A549 (cell line): Measurements from ENCODE around the gene SYT15.
A peak's percentile ranks its signal among the peaks of the same experiment; 100 is the strongest.

Experiments
- BHLHE40 ChIP-seq: IDR thresholded peaks from 2 replicates; pipeline ENCODE4 v1.6.1; 2012; ENCODE audit warnings: low read depth, low read length, inconsistent platforms
- CBX2 ChIP-seq: fragments of 200-600 bp; sonication (generic); IDR thresholded peaks from 2 replicates; pipeline ENCODE4 v1.6.1; 2016; ENCODE audit warnings: low read depth, mild to moderate bottlenecking, borderline replicate concordance
- CHD2 ChIP-seq: fragments of 150-350 bp; IDR thresholded peaks from 2 replicates; pipeline ENCODE4 v1.6.1; 2014; ENCODE audit warnings: low read length; ENCODE audit not compliant: partially characterized antibody
- EP300 ChIP-seq, 2 experiments: fragments of >200 bp; sonication (Bioruptor Twin); formaldehyde crosslinking; IDR thresholded peaks; 2 replicates in 1 of 2; 3 replicates in 1 of 2; pipeline ENCODE4 v1.6.1; 2016 to 2017
- FOSL2 ChIP-seq, 2 experiments: fragments of 450-650 bp in 1 of 2; fragments of >200 bp in 1 of 2; sonication (Bioruptor Twin) in 1 of 2; formaldehyde crosslinking; IDR thresholded peaks; 2 replicates each; pipeline versions ENCODE4 v1.5.0 to v1.6.1; 2016 to 2020; ENCODE audit warnings: mild to moderate bottlenecking in 1 of 2, moderate library complexity in 1 of 2
- POLR2A ChIP-seq: IDR thresholded peaks from 2 replicates; pipeline ENCODE4 v1.6.1; 2012; ENCODE audit warnings: mild to moderate bottlenecking, low read length
- RAD21 ChIP-seq, 2 experiments: fragments of >200 bp in 1 of 2; sonication (Bioruptor Twin) in 1 of 2; formaldehyde crosslinking in 1 of 2; IDR thresholded peaks in 1 of 2; conservative IDR thresholded peaks in 1 of 2; 2 replicates in 1 of 2; 3 replicates in 1 of 2; pipeline ENCODE4 v1.6.1; 2012 to 2018; ENCODE audit warnings: inconsistent platforms in 1 of 2
- RARB ChIP-seq: fragments of 250-450 bp; sonication (Bioruptor Pico); IDR thresholded peaks from 2 replicates; pipeline ENCODE4 v1.8.0; 2021; ENCODE audit warnings: mild to moderate bottlenecking, moderate library complexity
- ZSCAN20 ChIP-seq: fragments of 250-450 bp; sonication (Bioruptor Pico); IDR thresholded peaks from 2 replicates; pipeline ENCODE4 v1.8.0; 2022; ENCODE audit warnings: mild to moderate bottlenecking, moderate library complexity
- TF ChIP-seq, protein P1 (sequence below): fragments of >200 bp; sonication (Bioruptor Twin); formaldehyde crosslinking; IDR thresholded peaks from 3 replicates; pipeline ENCODE4 v1.5.1; 2016
- TF ChIP-seq, protein P2 (sequence below): fragments of 200-600 bp; sonication (generic); IDR thresholded peaks from 2 replicates; pipeline ENCODE4 v1.6.1; 2016; ENCODE audit warnings: antibody characterized with exemption, mild to moderate bottlenecking, moderate library complexity
- TF ChIP-seq, protein P3 (sequence below): fragments of 250-450 bp; sonication (Bioruptor Pico); IDR thresholded peaks from 2 replicates; pipeline ENCODE4 v1.5.0; 2021; ENCODE audit warnings: mild to moderate bottlenecking, moderate library complexity, borderline replicate concordance
- TF ChIP-seq, protein P4 (sequence below): fragments of 450-650 bp; IDR thresholded peaks from 2 replicates; pipeline ENCODE4 v1.6.1; 2014; ENCODE audit warnings: antibody characterized with exemption

DNA sequence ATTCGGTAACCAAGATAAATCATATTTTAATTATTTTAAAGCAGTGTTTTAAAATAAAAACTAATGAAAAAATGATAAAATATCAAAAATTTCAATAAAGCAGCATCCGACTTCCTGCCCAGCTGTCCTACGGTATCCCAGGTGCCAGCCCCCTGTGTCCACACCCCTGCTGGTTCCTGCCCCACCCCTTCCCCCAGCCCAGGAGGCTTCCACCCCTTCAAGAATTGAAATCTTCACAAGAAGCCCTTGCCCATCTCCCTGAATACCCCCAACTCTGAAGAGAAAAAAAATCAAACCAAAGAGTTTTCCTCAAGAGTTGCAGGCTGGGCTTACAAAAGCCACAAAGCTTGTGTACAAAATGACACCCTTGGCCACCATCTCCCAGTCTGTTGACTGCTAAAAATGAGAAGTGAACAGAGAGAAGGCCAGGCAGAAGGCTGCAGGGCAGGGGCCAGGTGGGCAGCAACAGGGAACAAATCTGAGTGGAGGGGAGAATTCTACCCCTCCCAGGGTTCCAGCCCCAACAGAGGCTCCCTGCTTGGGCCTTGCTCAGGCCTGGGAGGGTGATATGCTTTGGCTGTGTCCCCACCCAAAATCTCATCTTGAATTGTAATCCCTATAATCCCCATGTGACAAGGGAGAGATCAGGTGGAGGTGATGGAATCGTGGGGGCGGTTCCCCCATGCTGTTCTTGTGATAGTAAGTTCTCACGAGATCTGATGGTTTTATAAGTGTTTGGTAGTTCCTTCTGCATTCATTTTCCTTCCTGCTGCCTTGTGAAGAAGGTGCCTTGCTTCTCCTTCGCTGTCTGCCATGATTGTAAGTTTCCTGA is 37.0 kb upstream of the SYT15 start:
- TF ChIP-seq, protein P1, sequence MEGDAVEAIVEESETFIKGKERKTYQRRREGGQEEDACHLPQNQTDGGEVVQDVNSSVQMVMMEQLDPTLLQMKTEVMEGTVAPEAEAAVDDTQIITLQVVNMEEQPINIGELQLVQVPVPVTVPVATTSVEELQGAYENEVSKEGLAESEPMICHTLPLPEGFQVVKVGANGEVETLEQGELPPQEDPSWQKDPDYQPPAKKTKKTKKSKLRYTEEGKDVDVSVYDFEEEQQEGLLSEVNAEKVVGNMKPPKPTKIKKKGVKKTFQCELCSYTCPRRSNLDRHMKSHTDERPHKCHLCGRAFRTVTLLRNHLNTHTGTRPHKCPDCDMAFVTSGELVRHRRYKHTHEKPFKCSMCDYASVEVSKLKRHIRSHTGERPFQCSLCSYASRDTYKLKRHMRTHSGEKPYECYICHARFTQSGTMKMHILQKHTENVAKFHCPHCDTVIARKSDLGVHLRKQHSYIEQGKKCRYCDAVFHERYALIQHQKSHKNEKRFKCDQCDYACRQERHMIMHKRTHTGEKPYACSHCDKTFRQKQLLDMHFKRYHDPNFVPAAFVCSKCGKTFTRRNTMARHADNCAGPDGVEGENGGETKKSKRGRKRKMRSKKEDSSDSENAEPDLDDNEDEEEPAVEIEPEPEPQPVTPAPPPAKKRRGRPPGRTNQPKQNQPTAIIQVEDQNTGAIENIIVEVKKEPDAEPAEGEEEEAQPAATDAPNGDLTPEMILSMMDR: no peak
- TF ChIP-seq CBX2: no peak
- peak; percentile 55 for TF ChIP-seq CHD2
- TF ChIP-seq, protein P2, sequence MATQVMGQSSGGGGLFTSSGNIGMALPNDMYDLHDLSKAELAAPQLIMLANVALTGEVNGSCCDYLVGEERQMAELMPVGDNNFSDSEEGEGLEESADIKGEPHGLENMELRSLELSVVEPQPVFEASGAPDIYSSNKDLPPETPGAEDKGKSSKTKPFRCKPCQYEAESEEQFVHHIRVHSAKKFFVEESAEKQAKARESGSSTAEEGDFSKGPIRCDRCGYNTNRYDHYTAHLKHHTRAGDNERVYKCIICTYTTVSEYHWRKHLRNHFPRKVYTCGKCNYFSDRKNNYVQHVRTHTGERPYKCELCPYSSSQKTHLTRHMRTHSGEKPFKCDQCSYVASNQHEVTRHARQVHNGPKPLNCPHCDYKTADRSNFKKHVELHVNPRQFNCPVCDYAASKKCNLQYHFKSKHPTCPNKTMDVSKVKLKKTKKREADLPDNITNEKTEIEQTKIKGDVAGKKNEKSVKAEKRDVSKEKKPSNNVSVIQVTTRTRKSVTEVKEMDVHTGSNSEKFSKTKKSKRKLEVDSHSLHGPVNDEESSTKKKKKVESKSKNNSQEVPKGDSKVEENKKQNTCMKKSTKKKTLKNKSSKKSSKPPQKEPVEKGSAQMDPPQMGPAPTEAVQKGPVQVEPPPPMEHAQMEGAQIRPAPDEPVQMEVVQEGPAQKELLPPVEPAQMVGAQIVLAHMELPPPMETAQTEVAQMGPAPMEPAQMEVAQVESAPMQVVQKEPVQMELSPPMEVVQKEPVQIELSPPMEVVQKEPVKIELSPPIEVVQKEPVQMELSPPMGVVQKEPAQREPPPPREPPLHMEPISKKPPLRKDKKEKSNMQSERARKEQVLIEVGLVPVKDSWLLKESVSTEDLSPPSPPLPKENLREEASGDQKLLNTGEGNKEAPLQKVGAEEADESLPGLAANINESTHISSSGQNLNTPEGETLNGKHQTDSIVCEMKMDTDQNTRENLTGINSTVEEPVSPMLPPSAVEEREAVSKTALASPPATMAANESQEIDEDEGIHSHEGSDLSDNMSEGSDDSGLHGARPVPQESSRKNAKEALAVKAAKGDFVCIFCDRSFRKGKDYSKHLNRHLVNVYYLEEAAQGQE: no peak
- TF ChIP-seq, protein P3, sequence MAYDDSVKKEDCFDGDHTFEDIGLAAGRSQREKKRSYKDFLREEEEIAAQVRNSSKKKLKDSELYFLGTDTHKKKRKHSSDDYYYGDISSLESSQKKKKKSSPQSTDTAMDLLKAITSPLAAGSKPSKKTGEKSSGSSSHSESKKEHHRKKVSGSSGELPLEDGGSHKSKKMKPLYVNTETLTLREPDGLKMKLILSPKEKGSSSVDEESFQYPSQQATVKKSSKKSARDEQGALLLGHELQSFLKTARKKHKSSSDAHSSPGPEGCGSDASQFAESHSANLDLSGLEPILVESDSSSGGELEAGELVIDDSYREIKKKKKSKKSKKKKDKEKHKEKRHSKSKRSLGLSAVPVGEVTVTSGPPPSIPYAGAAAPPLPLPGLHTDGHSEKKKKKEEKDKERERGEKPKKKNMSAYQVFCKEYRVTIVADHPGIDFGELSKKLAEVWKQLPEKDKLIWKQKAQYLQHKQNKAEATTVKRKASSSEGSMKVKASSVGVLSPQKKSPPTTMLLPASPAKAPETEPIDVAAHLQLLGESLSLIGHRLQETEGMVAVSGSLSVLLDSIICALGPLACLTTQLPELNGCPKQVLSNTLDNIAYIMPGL: no peak
- no peak for TF ChIP-seq BHLHE40
- TF ChIP-seq, protein P4, sequence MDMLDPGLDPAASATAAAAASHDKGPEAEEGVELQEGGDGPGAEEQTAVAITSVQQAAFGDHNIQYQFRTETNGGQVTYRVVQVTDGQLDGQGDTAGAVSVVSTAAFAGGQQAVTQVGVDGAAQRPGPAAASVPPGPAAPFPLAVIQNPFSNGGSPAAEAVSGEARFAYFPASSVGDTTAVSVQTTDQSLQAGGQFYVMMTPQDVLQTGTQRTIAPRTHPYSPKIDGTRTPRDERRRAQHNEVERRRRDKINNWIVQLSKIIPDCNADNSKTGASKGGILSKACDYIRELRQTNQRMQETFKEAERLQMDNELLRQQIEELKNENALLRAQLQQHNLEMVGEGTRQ: peak; percentile 88
- no peak for TF ChIP-seq POLR2A
- TF ChIP-seq FOSL2 (IDR thresholded peaks at IDR 0.05): no peak
- 0 out of 2 replicates have a peak, but pooled peaks have one; percentile 41 for TF ChIP-seq FOSL2 (CRISPR knock-in tag; IDR thresholded peaks at IDR 0.05)
- TF ChIP-seq RARB (CRISPR knock-in tag): peak; percentile 75; the same call in 1 of the 2 replicates
- TF ChIP-seq ZSCAN20: 0 out of 2 replicates have a peak, but pooled peaks have one; percentile 45
- no peak for TF ChIP-seq EP300 (IDR thresholded peaks at IDR 0.05)
- no peak for TF ChIP-seq RAD21 (conservative IDR thresholded peaks at IDR 0.05 in 1 of 2, IDR thresholded peaks at IDR 0.05 in 1 of 2)
